ENCODE results near the gene TNFAIP8L2.

Gene TNFAIP8L2

DNA sequence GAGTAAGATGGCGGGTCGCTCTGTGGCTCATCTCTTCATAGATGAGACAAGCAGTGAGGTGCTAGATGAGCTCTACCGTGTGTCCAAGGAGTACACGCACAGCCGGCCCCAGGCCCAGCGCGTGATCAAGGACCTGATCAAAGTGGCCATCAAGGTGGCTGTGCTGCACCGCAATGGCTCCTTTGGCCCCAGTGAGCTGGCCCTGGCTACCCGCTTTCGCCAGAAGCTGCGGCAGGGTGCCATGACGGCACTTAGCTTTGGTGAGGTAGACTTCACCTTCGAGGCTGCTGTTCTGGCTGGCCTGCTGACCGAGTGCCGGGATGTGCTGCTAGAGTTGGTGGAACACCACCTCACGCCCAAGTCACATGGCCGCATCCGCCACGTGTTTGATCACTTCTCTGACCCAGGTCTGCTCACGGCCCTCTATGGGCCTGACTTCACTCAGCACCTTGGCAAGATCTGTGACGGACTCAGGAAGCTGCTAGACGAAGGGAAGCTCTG is 2.4 kb downstream of the TNFAIP8L2 start:
- TF ChIP-seq, protein P1, sequence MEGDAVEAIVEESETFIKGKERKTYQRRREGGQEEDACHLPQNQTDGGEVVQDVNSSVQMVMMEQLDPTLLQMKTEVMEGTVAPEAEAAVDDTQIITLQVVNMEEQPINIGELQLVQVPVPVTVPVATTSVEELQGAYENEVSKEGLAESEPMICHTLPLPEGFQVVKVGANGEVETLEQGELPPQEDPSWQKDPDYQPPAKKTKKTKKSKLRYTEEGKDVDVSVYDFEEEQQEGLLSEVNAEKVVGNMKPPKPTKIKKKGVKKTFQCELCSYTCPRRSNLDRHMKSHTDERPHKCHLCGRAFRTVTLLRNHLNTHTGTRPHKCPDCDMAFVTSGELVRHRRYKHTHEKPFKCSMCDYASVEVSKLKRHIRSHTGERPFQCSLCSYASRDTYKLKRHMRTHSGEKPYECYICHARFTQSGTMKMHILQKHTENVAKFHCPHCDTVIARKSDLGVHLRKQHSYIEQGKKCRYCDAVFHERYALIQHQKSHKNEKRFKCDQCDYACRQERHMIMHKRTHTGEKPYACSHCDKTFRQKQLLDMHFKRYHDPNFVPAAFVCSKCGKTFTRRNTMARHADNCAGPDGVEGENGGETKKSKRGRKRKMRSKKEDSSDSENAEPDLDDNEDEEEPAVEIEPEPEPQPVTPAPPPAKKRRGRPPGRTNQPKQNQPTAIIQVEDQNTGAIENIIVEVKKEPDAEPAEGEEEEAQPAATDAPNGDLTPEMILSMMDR (IDR thresholded peaks at IDR 0.05; ENCODE audit: low read depth, low read length), result no peak
- DNase-seq (ENCODE audit: low read depth in 2 of 2), result no peak
- H3K4me3 ChIP-seq (replicated peaks in 1 of 2; ENCODE audit: low read depth in 2 of 2, low read length in 2 of 2), result no peak overlapping the region

DNA sequence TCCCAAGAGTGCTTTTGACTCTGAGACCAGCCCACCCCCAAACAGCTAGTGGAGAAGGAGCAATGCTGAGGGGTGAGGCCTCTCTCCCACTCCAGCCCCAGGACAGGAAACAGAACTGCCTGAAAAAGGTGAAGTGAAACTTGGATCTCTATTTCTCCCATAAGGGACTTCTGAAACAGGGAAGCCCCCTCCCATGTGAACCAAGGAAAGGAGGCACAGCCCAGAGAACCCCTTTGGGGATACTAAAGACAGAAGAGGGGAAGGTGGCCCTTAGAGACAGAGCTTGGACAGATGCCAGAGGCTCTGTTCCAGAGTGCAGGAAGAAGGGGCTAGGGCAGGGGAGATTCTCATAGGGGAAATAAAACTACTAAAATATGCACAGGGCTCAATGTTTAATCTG is 2.9 kb downstream of the TNFAIP8L2 start:
- TF ChIP-seq, protein P1 (IDR thresholded peaks at IDR 0.05; ENCODE audit: low read depth, low read length), result no peak
- H3K4me3 ChIP-seq (replicated peaks in 1 of 2; ENCODE audit: low read depth in 2 of 2, low read length in 2 of 2), result no peak overlapping the region
- DNase-seq (ENCODE audit: low read depth in 2 of 2), result no peak

DNA sequence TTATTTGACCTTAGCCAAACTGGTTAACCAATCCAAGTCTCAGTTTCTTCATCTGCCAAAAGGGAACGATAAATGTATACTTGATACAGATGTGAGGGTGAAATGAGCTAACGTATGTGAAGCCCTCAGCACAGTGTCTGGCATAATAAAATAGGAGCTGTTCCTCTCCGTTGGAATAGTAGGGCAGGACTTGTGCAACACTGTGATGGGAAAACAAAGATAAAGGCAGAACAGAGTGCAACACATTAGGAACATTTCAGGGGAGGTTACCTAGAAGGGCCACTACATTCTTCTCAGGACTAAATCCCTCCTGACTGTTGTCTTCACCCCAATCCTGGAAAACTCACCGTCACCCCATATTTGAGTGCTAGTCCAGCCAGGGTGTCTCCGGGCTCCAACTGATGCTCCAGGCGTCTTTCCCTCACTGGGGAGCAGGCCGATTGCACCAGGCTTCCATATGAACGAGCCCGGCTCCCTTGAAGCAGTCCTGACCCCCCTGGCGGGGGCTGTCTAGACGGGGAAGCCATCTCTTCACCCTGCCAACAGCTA is 8.4 kb downstream of the TNFAIP8L2 start:
- TF ChIP-seq, protein P1 (IDR thresholded peaks at IDR 0.05; ENCODE audit: low read depth, low read length), result no peak
- H3K4me3 ChIP-seq (replicated peaks in 1 of 2; ENCODE audit: low read depth in 2 of 2, low read length in 2 of 2), result peak overlapping the region; percentile 67 to 88
- DNase-seq (ENCODE audit: low read depth in 2 of 2), result peak in 1 of 2 donors; percentile 49

DNA sequence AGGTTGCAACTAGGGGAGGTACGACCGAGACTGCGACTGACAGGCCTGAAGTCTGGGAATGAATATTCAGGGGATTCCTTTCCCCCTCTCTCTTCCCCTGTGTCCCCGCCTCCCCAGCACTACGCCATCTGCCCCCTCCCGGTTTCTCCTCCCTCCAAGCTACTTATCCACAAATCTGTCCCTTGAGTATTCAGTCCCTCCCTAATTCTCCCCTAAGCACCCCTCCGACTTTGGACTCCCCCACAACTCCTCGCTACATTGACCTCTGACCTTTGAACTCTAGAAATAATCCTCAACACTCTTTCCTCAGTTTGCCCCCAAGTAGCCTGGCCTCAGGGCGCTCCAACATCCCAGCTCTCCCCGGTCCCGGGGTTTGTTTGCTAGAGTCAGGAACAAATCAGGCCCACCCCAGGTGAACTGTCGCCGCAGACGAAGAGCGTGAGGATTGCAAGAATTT is 8.9 kb downstream of the TNFAIP8L2 start:
- peak; percentile 57 to 75 for DNase-seq (ENCODE audit: low read depth in 2 of 2)
- TF ChIP-seq, protein P1 (IDR thresholded peaks at IDR 0.05; ENCODE audit: low read depth, low read length), result no peak
- peak overlapping the region; percentile 67 to 88 for H3K4me3 ChIP-seq (replicated peaks in 1 of 2; ENCODE audit: low read depth in 2 of 2, low read length in 2 of 2)

DNA sequence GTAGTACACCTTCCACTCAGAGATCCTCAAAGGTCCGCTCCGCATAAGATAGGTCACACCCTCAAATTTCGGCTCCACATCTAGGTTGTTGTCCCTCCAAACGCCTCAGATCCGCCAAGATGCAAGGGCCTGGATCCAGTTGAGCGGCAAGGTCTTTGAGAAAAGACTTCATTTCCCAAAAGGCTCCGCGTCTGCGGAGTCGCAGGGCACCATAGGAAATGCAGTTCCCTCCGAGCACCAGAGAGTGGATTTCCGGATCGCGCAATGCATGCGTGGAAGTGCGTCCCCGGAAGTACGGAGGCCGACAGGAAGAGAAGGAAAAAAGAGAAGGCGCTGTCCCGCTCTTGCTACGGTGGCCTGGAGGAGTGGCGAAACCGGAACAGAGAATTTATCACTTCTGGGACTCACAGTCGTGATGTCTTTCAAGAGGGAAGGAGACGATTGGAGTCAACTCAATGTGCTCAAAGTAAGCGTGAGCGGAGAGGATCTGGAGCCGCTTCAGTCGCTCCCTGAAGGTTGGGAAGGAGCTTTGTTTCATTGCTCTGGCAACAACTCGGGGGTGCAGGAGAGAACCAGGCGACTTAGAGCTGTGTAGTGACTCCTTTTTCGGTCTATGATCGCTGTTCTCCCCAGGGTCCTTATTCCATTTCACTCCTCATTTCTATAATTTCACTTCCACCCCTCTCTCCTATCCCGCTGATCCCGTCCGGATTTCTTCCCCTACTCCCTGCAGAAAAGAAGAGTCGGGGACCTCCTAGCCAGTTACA is 9.5 kb downstream of the TNFAIP8L2 start, which contains the start of the genes LYSMD1 and SCNM1:
Gene LYSMD1, minus strand, starts transcription at position 165 of the 767 bp plus-strand sequence. CDS start 644 bp downstream, outside the sequence.
Gene SCNM1, plus strand, starts transcription at position 407 of the 767 bp plus-strand sequence. Its CDS starts 9 bp downstream, at position 416.
- TF ChIP-seq, protein P1 (IDR thresholded peaks at IDR 0.05; ENCODE audit: low read depth, low read length), result no peak
- DNase-seq (ENCODE audit: low read depth in 2 of 2), result peak; percentile 99 to 100
- H3K4me3 ChIP-seq (replicated peaks in 1 of 2; ENCODE audit: low read depth in 2 of 2, low read length in 2 of 2), result peak within 1 kb of the TSS; percentile 67 to 88

DNA sequence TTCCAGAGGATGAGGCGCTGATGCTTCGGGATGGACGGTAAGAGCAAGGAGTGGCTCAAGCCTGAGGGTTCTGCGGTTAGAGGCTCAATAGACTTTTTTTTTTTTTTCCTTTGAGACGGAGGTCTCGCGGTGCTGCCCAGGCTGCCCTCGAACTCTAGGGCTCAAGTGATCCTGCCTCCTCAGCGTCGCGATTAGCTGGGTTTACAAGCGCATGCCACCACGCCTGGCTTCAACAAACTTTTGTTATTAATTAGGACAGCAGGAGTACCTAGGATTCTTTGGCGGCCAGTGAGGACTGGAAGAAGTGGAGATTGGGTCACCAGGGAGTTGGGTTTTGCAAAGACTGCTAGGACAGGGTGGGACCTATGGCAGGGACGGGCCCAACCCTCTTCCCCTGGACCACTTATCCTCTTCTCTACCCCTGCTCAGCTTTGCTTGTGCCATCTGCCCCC is 10.1 kb downstream of the TNFAIP8L2 start:
- DNase-seq (ENCODE audit: low read depth in 2 of 2), result peak; percentile 61 to 71
- TF ChIP-seq, protein P1 (IDR thresholded peaks at IDR 0.05; ENCODE audit: low read depth, low read length), result no peak
- peak overlapping the region; percentile 67 to 88 for H3K4me3 ChIP-seq (replicated peaks in 1 of 2; ENCODE audit: low read depth in 2 of 2, low read length in 2 of 2)
